ENCODE measurements around the gene ENTPD3. TPM values are rescaled to one million over a fixed set of nuclear protein-coding genes. Genes with fewer than 3 reads are reported as not detected.

Gene ENTPD3
- total and polyA plus RNA-seq, 2 of the 8 experiments (the other 6 are each of a cell fraction or from before 2014, with no cell fraction given): 0.60 to 1.0 TPM

DNA sequence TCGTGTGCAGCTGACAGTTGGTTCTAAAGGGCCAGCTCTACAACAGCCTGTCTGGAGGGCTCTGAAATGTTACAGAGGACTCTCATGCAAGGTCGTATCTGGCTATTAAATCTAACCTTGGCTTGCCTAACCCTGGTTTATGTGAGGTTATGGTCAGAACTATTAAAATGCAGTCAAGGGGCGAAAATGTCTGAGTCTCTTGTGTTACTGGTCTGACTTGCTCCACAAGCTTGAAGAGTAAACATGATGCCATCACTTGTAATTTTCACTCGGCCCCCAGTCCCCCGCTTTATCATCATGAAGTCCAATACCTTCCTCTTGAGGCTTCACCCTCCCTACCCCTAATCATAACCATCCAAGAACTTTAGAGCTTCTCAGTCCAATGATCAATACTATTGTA, 9.4 kb downstream of the ENTPD3 start (continued):
- TF ChIP-seq, protein P1, sequence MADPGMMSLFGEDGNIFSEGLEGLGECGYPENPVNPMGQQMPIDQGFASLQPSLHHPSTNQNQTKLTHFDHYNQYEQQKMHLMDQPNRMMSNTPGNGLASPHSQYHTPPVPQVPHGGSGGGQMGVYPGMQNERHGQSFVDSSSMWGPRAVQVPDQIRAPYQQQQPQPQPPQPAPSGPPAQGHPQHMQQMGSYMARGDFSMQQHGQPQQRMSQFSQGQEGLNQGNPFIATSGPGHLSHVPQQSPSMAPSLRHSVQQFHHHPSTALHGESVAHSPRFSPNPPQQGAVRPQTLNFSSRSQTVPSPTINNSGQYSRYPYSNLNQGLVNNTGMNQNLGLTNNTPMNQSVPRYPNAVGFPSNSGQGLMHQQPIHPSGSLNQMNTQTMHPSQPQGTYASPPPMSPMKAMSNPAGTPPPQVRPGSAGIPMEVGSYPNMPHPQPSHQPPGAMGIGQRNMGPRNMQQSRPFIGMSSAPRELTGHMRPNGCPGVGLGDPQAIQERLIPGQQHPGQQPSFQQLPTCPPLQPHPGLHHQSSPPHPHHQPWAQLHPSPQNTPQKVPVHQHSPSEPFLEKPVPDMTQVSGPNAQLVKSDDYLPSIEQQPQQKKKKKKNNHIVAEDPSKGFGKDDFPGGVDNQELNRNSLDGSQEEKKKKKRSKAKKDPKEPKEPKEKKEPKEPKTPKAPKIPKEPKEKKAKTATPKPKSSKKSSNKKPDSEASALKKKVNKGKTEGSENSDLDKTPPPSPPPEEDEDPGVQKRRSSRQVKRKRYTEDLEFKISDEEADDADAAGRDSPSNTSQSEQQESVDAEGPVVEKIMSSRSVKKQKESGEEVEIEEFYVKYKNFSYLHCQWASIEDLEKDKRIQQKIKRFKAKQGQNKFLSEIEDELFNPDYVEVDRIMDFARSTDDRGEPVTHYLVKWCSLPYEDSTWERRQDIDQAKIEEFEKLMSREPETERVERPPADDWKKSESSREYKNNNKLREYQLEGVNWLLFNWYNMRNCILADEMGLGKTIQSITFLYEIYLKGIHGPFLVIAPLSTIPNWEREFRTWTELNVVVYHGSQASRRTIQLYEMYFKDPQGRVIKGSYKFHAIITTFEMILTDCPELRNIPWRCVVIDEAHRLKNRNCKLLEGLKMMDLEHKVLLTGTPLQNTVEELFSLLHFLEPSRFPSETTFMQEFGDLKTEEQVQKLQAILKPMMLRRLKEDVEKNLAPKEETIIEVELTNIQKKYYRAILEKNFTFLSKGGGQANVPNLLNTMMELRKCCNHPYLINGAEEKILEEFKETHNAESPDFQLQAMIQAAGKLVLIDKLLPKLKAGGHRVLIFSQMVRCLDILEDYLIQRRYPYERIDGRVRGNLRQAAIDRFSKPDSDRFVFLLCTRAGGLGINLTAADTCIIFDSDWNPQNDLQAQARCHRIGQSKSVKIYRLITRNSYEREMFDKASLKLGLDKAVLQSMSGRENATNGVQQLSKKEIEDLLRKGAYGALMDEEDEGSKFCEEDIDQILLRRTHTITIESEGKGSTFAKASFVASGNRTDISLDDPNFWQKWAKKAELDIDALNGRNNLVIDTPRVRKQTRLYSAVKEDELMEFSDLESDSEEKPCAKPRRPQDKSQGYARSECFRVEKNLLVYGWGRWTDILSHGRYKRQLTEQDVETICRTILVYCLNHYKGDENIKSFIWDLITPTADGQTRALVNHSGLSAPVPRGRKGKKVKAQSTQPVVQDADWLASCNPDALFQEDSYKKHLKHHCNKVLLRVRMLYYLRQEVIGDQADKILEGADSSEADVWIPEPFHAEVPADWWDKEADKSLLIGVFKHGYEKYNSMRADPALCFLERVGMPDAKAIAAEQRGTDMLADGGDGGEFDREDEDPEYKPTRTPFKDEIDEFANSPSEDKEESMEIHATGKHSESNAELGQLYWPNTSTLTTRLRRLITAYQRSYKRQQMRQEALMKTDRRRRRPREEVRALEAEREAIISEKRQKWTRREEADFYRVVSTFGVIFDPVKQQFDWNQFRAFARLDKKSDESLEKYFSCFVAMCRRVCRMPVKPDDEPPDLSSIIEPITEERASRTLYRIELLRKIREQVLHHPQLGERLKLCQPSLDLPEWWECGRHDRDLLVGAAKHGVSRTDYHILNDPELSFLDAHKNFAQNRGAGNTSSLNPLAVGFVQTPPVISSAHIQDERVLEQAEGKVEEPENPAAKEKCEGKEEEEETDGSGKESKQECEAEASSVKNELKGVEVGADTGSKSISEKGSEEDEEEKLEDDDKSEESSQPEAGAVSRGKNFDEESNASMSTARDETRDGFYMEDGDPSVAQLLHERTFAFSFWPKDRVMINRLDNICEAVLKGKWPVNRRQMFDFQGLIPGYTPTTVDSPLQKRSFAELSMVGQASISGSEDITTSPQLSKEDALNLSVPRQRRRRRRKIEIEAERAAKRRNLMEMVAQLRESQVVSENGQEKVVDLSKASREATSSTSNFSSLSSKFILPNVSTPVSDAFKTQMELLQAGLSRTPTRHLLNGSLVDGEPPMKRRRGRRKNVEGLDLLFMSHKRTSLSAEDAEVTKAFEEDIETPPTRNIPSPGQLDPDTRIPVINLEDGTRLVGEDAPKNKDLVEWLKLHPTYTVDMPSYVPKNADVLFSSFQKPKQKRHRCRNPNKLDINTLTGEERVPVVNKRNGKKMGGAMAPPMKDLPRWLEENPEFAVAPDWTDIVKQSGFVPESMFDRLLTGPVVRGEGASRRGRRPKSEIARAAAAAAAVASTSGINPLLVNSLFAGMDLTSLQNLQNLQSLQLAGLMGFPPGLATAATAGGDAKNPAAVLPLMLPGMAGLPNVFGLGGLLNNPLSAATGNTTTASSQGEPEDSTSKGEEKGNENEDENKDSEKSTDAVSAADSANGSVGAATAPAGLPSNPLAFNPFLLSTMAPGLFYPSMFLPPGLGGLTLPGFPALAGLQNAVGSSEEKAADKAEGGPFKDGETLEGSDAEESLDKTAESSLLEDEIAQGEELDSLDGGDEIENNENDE (IDR thresholded peaks at IDR 0.05; ENCODE audit: insufficient replicate concordance, low read length): no peak
- TF ChIP-seq, protein P2, sequence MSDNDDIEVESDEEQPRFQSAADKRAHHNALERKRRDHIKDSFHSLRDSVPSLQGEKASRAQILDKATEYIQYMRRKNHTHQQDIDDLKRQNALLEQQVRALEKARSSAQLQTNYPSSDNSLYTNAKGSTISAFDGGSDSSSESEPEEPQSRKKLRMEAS (IDR thresholded peaks at IDR 0.05): no peak
- TF ChIP-seq EP300 (IDR thresholded peaks at IDR 0.05; ENCODE audit: borderline replicate concordance in 1 of 2, low read depth in 2 of 2, low read length in 2 of 2) (no peak), FOSL1 (IDR thresholded peaks at IDR 0.05; ENCODE audit: insufficient read depth, low read depth, low read length) (no peak), NANOG (IDR thresholded peaks at IDR 0.05; ENCODE audit: insufficient read depth, low read depth, low read length, poor library complexity, severe bottlenecking) (no peak), SIN3A (conservative IDR thresholded peaks at IDR 0.05 in 1 of 2, IDR thresholded peaks at IDR 0.05 in 1 of 2; ENCODE audit: low read depth in 1 of 2, low read length in 2 of 2) (no peak), CREB1 (IDR thresholded peaks at IDR 0.05) (no peak), NRF1 (IDR thresholded peaks at IDR 0.05; ENCODE audit: low read depth, low read length) (no peak), KDM5A (IDR thresholded peaks at IDR 0.05; ENCODE audit: low read length) (no peak), RBBP5 (IDR thresholded peaks at IDR 0.05; ENCODE audit: borderline replicate concordance, low read depth, low read length) (no peak), RXRA (IDR thresholded peaks at IDR 0.05; ENCODE audit: insufficient read depth, low read depth, low read length) (no peak)
